Immature natural killer cell (primary cell): Measurements from ENCODE around the gene MMRN2. TPM values are rescaled to one million over a fixed set of nuclear protein-coding genes. Genes with fewer than 3 reads are reported as not detected.

Experiments used
- DNase-seq, 3 donors: peaks; one replicate each; pipeline ENCODE4 v3.0.0; 2022; ENCODE audit warnings: mixed read lengths in 1 of 3
- H3K27ac Mint-ChIP-seq, 6 donors: one replicate each; pipeline ENCODE4 v1.8.0; 2020; ENCODE audit warnings: mixed read lengths in 6 of 6, mild to moderate bottlenecking in 5 of 6, inconsistent platforms in 4 of 6, moderate library complexity in 3 of 6
- H3K27me3 Mint-ChIP-seq, 3 donors: one replicate each; pipeline ENCODE4 v1.8.0; 2020 to 2021; ENCODE audit warnings: low read depth in 3 of 3, mild to moderate bottlenecking in 3 of 3, mixed read lengths in 3 of 3, moderate library complexity in 3 of 3, inconsistent platforms in 1 of 3
- H3K36me3 Mint-ChIP-seq, 3 donors: one replicate each; pipeline ENCODE4 v1.8.0; 2020; ENCODE audit warnings: mixed read lengths in 3 of 3, inconsistent platforms in 2 of 3, mild to moderate bottlenecking in 2 of 3
- H3K4me1 Mint-ChIP-seq, 2 donors: one replicate each; pipeline ENCODE4 v1.8.0; 2020; ENCODE audit warnings: inconsistent platforms in 2 of 2, mild to moderate bottlenecking in 2 of 2, mixed read lengths in 2 of 2, moderate library complexity in 1 of 2
- H3K4me3 Mint-ChIP-seq, 5 donors: one replicate each; pipeline ENCODE4 v1.8.0; 2020; ENCODE audit warnings: mild to moderate bottlenecking in 5 of 5, mixed read lengths in 5 of 5, inconsistent platforms in 3 of 5, moderate library complexity in 3 of 5
- H3K9me3 Mint-ChIP-seq, 6 donors: one replicate each; pipeline ENCODE4 v1.8.0; 2020; ENCODE audit warnings: mild to moderate bottlenecking in 6 of 6, mixed read lengths in 6 of 6, inconsistent platforms in 4 of 6, moderate library complexity in 3 of 6
- polyA plus RNA-seq, 3 donors: library from polyadenylated mRNA; unstranded; fragments of 300-500 nt; fragmentation: Illumina TruSeq; gene quantifications; one replicate each; pipeline ENCODE4 v1.2.3, GENCODE V29; 2021

MMRN2 gene
- polyA plus RNA-seq, 3 donors from 2014 or later, result not detected

DNA sequence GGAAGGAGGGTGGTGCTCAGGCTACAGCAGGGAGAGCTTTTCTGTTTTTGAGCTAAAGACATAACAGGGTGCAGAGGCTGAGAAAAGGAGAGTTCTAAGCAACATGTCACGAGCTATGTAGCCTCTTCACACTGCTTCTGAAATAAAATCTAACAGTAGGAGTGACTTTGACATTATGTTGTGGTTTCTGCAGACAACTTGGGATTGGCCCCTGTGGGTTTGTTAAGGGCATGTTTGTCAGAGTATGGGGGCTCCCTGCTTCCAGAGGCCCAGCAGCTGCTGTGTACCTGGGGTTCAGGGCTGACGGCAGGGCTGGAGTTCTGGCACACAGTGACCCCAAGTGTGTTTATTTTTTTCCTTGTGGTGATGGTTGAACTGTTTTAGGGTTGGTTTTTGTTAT is 24.7 kb downstream of the MMRN2 start:
- no peak overlapping the region for H3K4me3 Mint-ChIP-seq

DNA sequence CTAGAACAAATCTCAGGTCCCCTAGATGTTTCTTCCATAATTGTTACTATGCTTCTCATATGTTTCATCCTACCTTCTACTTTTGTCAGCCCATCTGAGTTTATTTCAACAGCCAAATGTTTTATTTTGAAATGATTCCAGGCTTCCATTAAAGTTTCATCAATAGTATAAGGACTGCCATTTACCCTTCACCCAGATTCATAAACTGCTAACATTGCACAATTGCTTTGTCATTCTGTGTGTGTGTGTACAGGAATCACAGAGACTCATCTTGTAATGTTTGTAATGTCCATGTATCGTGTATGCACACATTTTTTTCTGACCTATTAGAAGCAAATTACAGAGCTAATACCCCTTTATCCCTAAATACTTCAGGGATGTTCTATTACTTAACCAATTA is 25.5 kb downstream of the MMRN2 start:
- H3K27me3 Mint-ChIP-seq, result peaks cover 0 to 2% (median 0%) of the 10 kb centered on the region in 3 donors
- no peaks in the 10 kb centered on the region for H3K4me1 Mint-ChIP-seq
- no peaks in the 10 kb centered on the region for H3K9me3 Mint-ChIP-seq
- no peak overlapping the region for H3K4me3 Mint-ChIP-seq
- no peak for DNase-seq
- H3K36me3 Mint-ChIP-seq, result peaks cover 3% of the 10 kb centered on the region in 3 donors
- H3K27ac Mint-ChIP-seq, result no peak overlapping the region

More for the DNA sequence above, 24.7 kb downstream of the MMRN2 start:
- Mint-ChIP-seq H3K27me3 (peaks cover 0 to 3% (median 0%) of the 10 kb centered on the region in 3 donors), H3K4me1 (no peaks in the 10 kb centered on the region), H3K36me3 (peaks cover 3% of the 10 kb centered on the region in 3 donors), H3K27ac (no peak overlapping the region), H3K9me3 (no peaks in the 10 kb centered on the region)
- no peak for DNase-seq

DNA sequence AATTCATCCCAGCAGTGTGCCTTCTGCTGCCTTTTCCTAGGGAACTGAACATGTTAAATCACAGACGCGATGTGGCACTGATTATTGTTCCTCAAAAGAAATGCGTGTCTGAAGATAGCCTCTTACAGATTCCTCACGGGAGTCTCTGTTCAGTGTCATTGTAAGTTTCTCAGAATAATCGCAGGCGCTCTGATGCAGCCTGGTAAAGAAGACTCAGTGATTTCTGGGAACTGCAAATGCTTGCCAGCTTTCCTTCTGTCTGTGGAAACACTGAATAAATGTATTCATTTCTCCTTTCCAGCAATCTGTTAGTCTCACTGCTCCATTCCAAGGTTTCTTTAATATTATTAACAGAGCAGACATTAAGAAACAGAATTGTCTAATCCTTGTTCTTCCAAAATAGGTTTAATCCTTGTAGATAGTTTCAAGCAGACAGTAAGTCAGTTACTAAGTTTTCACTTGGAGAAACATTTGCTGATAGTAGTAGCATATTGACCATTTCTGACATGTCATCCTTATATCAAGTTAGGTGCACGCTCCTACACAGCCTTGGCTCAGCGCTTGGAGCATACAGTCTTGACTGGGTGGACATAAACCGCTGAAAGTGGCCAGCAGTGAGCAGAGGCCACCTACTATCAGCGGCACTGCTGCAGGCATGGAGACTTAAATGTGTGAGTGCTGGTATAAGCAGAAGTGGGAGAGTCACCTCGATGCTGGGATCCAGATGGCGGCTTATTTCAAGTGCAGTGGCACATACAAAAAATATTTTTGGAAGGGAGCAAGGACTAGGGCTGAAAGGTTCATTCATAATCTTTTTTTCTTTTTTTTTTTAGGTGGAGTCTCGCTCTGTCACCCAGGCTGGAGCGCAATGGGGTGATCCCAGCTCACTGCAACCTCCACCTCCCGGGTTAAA is 27.7 kb downstream of the MMRN2 start:
- Mint-ChIP-seq H3K27me3 (peaks cover 0 to 2% (median 0%) of the 10 kb centered on the region in 3 donors), H3K4me1 (no peaks in the 10 kb centered on the region), H3K4me3 (no peak overlapping the region), H3K27ac (no peak overlapping the region), H3K36me3 (peaks cover 3% of the 10 kb centered on the region in 3 donors), H3K9me3 (no peaks in the 10 kb centered on the region)
- no peak for DNase-seq

DNA sequence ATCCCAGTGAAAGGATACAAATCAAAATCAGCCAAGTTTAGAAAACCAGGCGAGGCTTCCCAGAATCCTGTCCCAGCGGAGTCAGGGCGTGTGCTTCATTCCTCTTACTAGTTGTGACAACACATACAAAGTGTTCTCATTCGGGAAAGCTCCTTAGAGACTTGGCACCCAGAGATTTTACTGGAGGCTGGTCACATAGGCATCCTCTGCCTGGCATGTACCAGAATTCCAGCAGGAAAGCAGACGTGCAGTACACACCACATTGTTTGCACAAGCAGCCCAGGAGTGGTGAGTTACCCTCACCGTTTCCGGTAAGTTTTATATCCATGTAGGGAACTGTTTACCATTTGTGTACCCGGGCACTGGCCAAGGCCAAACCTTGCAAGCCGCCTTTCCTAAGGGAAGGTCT is 34.9 kb downstream of the MMRN2 start:
- no peak overlapping the region for H3K27ac Mint-ChIP-seq
- H3K9me3 Mint-ChIP-seq, result no peaks in the 10 kb centered on the region
- no peaks in the 10 kb centered on the region for H3K27me3 Mint-ChIP-seq
- H3K4me1 Mint-ChIP-seq, result no peaks in the 10 kb centered on the region
- peaks cover 16 to 30% (median 17%) of the 10 kb centered on the region in 3 donors for H3K36me3 Mint-ChIP-seq
- DNase-seq, result no peak
- no peak overlapping the region for H3K4me3 Mint-ChIP-seq

DNA sequence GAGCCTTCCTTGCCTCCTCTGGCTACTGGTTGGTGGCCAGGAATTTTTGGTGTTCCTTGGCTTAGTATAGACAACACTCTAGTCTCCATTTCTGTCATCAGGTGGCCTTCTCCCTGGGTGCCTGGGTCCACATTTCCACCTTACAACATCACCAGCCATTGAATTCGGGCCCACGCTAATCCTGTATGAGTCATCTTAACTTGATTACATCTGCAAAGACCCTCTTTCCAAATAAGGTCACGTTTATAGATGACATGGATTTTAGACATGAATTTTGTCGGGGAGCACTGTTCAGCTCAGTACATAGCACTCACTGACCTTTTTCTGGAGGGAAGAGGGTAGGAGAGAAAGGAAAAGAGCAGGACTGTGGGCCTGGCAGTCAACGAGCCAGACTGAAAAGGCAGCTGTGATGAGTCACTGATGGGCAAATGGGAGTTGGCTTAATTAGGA is 39.4 kb downstream of the MMRN2 start:
- Mint-ChIP-seq H3K4me1 (no peaks in the 10 kb centered on the region), H3K27ac (no peak overlapping the region), H3K9me3 (no peaks in the 10 kb centered on the region), H3K4me3 (no peak overlapping the region), H3K36me3 (peaks cover 13 to 33% (median 28%) of the 10 kb centered on the region in 3 donors), H3K27me3 (no peaks in the 10 kb centered on the region)
- DNase-seq, result no peak

DNA sequence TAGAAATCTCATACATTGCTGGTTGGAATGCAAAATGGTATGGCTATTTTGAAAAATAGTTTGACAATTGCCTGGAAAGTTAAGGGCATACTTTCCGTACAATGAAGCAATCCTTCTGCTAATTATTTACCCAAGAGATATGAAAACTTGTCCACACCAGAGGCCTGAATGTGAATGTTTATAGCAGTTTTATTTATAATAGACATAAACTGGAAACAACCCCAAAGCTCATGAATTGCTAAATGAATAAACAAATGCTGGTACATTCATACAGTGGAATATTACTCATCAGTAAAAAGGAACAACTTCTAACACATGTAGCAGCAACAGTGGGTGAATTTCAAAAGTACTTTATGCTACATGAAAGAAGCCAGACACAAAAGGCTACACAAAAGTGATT is 42.7 kb downstream of the MMRN2 start:
- no peak for DNase-seq
- Mint-ChIP-seq H3K4me3 (no peak overlapping the region), H3K9me3 (no peaks in the 10 kb centered on the region), H3K4me1 (no peaks in the 10 kb centered on the region), H3K27ac (no peak overlapping the region), H3K36me3 (peaks cover 12 to 30% (median 20%) of the 10 kb centered on the region in 3 donors), H3K27me3 (peaks cover 0 to 3% (median 0%) of the 10 kb centered on the region in 3 donors)

DNA sequence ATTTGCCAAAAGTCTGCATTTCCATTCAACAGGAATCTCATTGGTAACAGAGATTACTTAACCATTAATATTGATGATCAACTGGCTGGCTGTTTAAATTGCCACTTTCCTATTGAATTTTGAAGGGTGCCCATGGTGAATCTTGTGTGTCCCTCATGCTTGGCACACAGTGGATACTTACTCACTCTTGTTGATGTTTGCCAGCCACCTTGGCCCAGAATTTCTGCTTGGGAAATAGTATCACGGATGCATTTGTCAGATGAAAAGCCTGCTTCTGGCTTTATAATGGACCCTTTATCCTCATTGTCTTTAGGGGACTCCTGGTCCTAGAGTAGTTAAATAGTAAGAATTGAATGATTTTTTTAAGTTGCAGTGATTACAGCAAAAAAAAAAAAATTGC is 52.0 kb downstream of the MMRN2 start:
- Mint-ChIP-seq H3K27ac (no peak overlapping the region), H3K36me3 (peaks cover 12 to 34% (median 25%) of the 10 kb centered on the region in 3 donors), H3K4me3 (no peak overlapping the region), H3K9me3 (peaks cover 0 to 4% (median 0%) of the 10 kb centered on the region in 6 donors), H3K4me1 (no peaks in the 10 kb centered on the region), H3K27me3 (no peaks in the 10 kb centered on the region)
- no peak for DNase-seq

DNA sequence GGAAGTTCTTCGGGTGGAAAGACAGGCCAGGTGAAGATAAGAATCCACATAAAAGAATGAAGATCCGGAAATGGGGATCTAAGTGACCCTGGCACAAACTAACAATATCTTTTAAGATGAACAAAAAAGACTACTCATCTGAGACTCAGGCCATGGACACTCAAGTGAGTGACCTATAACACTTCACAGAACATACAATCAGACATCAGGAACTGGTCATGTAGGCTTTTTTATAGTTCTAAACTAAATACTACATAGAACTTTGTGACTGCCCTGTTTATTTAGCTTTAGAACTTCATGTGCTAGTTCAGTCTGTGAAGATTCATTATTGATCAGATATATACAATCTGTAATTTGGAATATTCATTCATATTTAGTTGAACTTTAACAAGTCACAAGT is 52.8 kb downstream of the MMRN2 start:
- H3K36me3 Mint-ChIP-seq, result peaks cover 12 to 37% (median 25%) of the 10 kb centered on the region in 3 donors
- H3K4me1 Mint-ChIP-seq, result peaks cover 1 to 3% of the 10 kb centered on the region in 2 donors
- no peak overlapping the region for H3K27ac Mint-ChIP-seq
- no peaks in the 10 kb centered on the region for H3K27me3 Mint-ChIP-seq
- H3K4me3 Mint-ChIP-seq, result no peak overlapping the region
- H3K9me3 Mint-ChIP-seq, result peaks cover 0 to 4% (median 0%) of the 10 kb centered on the region in 6 donors
- no peak for DNase-seq

DNA sequence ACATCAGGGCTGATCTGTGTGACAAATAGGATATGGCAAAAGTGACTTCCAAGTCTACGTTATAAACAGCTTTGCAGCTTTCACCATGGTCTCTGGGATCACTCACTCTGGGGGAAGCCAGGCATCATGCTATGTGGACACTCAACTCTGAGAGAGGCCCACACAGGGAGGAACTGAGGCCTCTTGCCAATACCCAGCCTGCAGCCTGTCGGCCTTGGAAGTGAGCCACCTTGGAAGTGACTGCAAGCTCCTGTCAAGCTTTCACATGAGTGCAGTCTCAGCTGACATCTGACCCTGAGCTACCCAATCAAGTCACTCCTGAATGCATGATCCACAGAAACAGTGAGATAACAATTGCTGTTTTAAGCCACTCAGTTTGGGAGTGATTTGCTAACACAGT is 56.5 kb downstream of the MMRN2 start:
- H3K4me1 Mint-ChIP-seq, result peaks cover 5% of the 10 kb centered on the region in 2 donors
- peaks cover 7 to 24% (median 11%) of the 10 kb centered on the region in 3 donors for H3K36me3 Mint-ChIP-seq
- no peak overlapping the region for H3K27ac Mint-ChIP-seq
- H3K27me3 Mint-ChIP-seq, result no peaks in the 10 kb centered on the region
- no peak for DNase-seq
- no peaks in the 10 kb centered on the region for H3K9me3 Mint-ChIP-seq
- no peak overlapping the region for H3K4me3 Mint-ChIP-seq

DNA sequence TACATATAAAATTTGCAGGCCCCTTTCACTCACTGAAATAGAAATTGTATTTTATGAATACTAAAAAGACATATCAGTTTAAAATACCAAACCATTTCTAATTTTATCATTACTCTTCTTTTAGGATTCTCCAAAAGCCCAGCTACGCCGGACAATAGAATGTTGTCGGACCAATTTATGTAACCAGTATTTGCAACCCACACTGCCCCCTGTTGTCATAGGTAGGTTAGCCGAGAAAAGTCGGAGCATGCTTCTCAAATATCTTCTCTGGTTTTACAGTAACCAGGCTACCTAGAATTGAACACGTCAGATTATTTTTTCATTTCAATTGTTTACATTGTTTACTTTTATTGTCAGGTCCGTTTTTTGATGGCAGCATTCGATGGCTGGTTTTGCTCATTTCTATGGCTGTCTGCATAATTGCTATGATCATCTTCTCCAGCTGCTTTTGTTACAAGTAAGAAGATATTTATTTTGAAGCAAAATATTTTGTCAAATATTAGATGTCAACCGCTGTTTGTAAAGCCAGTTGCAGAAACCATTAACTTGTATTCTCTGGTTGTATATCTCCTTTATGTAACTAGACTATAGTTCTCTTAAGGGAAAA is 57.6 kb downstream of the MMRN2 start:
- Mint-ChIP-seq H3K27me3 (no peaks in the 10 kb centered on the region), H3K4me3 (no peak overlapping the region), H3K9me3 (no peaks in the 10 kb centered on the region)

DNA sequence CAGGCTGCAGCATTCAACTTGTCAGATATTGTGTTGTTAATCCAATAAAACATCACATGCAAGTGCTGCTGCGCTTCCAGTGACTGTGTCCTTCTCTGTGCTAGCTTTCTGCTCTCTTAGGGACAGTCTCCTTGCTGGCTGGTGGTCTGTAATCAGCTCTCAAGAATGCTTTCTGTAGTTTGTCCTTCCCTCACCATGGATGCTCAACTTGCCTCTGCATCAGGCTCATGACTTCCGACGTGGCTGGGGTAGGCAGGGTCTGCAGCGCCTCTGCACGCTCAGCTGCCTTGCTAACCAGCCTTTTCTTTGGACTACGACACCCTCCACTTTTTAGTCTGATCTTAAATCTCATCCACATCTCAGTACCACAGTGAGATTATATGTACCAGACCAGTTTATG is 58.3 kb downstream of the MMRN2 start:
- DNase-seq, result no peak
- H3K9me3 Mint-ChIP-seq, result no peaks in the 10 kb centered on the region
- H3K4me1 Mint-ChIP-seq, result peaks cover 5% of the 10 kb centered on the region in 2 donors
- H3K36me3 Mint-ChIP-seq, result peaks cover 1 to 17% (median 3%) of the 10 kb centered on the region in 3 donors
- H3K4me3 Mint-ChIP-seq, result no peak overlapping the region
- no peak overlapping the region for H3K27ac Mint-ChIP-seq
- H3K27me3 Mint-ChIP-seq, result no peaks in the 10 kb centered on the region

More for the DNA sequence above, 57.6 kb downstream of the MMRN2 start:
- peak; percentile 22 to 34 (median 31) for DNase-seq
- H3K36me3 Mint-ChIP-seq, result peaks cover under 1 to 17% (median 3%) of the 10 kb centered on the region in 3 donors
- H3K27ac Mint-ChIP-seq, result peak overlapping the region in 1 of 6 donors; percentile 19
- H3K4me1 Mint-ChIP-seq, result peaks cover 5% of the 10 kb centered on the region in 2 donors

DNA sequence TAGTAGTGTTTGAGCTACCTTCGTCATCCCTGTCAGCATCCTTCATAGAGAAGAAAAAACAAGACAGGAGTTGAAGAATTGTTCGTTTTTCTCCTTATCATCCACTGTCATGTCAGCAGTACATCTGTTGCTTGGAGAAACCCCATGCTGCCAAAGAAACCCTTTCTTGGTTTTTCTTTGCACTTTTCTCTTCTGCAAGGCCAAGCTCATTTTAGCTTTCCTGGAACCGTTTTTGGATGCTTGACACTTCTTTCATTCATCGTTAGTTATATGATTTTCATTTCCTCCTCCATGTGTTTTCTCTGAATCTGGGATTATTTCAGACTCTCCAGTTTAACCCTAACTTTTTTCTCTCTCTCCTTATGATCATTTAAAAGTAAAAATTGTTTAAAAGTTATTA is 58.9 kb downstream of the MMRN2 start:
- H3K9me3 Mint-ChIP-seq, result no peaks in the 10 kb centered on the region
- no peaks in the 10 kb centered on the region for H3K27me3 Mint-ChIP-seq
- H3K27ac Mint-ChIP-seq, result no peak overlapping the region
- peaks cover 5% of the 10 kb centered on the region in 2 donors for H3K4me1 Mint-ChIP-seq
- H3K36me3 Mint-ChIP-seq, result peaks cover 3 to 20% (median 6%) of the 10 kb centered on the region in 3 donors
- no peak for DNase-seq
- no peak overlapping the region for H3K4me3 Mint-ChIP-seq

DNA sequence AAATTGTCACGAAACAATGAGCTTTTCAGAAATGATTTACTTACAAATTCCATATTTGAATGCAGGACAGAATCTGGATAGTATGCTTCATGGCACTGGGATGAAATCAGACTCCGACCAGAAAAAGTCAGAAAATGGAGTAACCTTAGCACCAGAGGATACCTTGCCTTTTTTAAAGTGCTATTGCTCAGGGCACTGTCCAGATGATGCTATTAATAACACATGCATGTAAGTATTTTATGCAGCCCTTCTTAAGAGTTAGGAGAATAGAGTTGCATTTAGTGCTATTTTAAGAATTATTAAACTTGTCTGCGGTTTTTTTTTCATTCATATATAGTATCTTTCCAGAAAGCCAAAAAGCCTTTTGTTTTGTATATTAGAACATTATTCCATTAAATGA is 67.4 kb downstream of the MMRN2 start:
- H3K9me3 Mint-ChIP-seq, result no peaks in the 10 kb centered on the region
- H3K36me3 Mint-ChIP-seq, result peaks cover 7 to 13% (median 8%) of the 10 kb centered on the region in 3 donors
- peaks cover 0 to 2% of the 10 kb centered on the region in 2 donors for H3K4me1 Mint-ChIP-seq
- no peak overlapping the region for H3K4me3 Mint-ChIP-seq
- DNase-seq, result no peak
- H3K27me3 Mint-ChIP-seq, result no peaks in the 10 kb centered on the region
- H3K27ac Mint-ChIP-seq, result no peak overlapping the region
